HG02678 (cell line): ENCODE data around the gene KRT84.

Experiments
- ATAC-seq: cut with Tn5 transposase; IDR thresholded peaks from one replicate; pipeline ENCODE4 v1.9.1; 2021; ENCODE audit warnings: mild to moderate bottlenecking, moderate library complexity; ENCODE audit not compliant: unreplicated experiment

The KRT84 gene

GRCh38 chr12:52385226-52385702 is at the start of gene KRT84:
Gene KRT84 (minus strand): TSS chr12:52385652. CDS start chr12:52385585, 67 bp downstream.
- no peak for ATAC-seq

GRCh38 chr12:52434760-52435530 is 49.5 kb upstream of the KRT84 start:
- no peak for ATAC-seq

GRCh38 chr12:52434081-52434733 is 48.8 kb upstream of the KRT84 start, which contains the start of gene KRT75:
Gene KRT75 (minus strand): TSS chr12:52434371. CDS start chr12:52434304, 67 bp downstream.
- ATAC-seq, result no peak

- no peak for ATAC-seq
These were observed 48.1 kb upstream of the KRT84 start for GRCh38 chr12:52433501-52434080.

- ATAC-seq, result no peak
These were observed 47.2 kb upstream of the KRT84 start for GRCh38 chr12:52432559-52433207.

- no peak for ATAC-seq
These were observed 42.7 kb upstream of the KRT84 start for GRCh38 chr12:52428121-52428520.

GRCh38 chr12:52427083-52427482 is 41.6 kb upstream of the KRT84 start:
- ATAC-seq, result no peak

- no peak for ATAC-seq
These were observed 40.6 kb upstream of the KRT84 start for GRCh38 chr12:52426034-52426433.

- no peak for ATAC-seq
These were observed 40.0 kb upstream of the KRT84 start for GRCh38 chr12:52425466-52425865.

- no peak for ATAC-seq
These were observed 38.4 kb upstream of the KRT84 start for GRCh38 chr12:52423661-52424500.

- ATAC-seq, result no peak
These were observed 37.6 kb upstream of the KRT84 start for GRCh38 chr12:52423035-52423434.

GRCh38 chr12:52419656-52420055 is 34.2 kb upstream of the KRT84 start:
- ATAC-seq, result no peak

- no peak for ATAC-seq
These were observed 33.2 kb upstream of the KRT84 start for GRCh38 chr12:52418576-52419110.

GRCh38 chr12:52417740-52418139 is 32.3 kb upstream of the KRT84 start:
- ATAC-seq, result no peak

GRCh38 chr12:52416795-52417194 is 31.3 kb upstream of the KRT84 start:
- no peak for ATAC-seq

- ATAC-seq, result no peak
These were observed 30.7 kb upstream of the KRT84 start for GRCh38 chr12:52415870-52416750.

- no peak for ATAC-seq
These were observed 29.5 kb upstream of the KRT84 start for GRCh38 chr12:52414936-52415335.

- no peak for ATAC-seq
These were observed 28.4 kb upstream of the KRT84 start for GRCh38 chr12:52413782-52414345.

- ATAC-seq, result no peak
These were observed 27.8 kb upstream of the KRT84 start for GRCh38 chr12:52413202-52413601.
